Cerebellar cortex (tissue), 1 donor: ENCODE measurements around the gene ACYP1.

Experiments
- DNase-seq: peaks from one replicate; pipeline ENCODE4 v3.0.0-alpha.2; 2015; ENCODE audit warnings: low spot score

Gene ACYP1

GRCh38 chr14:75040959-75041358 lies 22.9 kb downstream of the ACYP1 start:
- no peak for DNase-seq

- DNase-seq, result no peak
Measured at GRCh38 chr14:75040507-75040906, 23.3 kb downstream of the ACYP1 start.

- DNase-seq, result no peak
Measured at GRCh38 chr14:75032939-75033338, 30.9 kb downstream of the ACYP1 start.

GRCh38 chr14:75030147-75030546 lies 33.7 kb downstream of the ACYP1 start:
- no peak for DNase-seq

GRCh38 chr14:75025876-75026275 lies 37.9 kb downstream of the ACYP1 start:
- no peak for DNase-seq

- no peak for DNase-seq
Measured at GRCh38 chr14:75025082-75025481, 38.7 kb downstream of the ACYP1 start.

GRCh38 chr14:75023108-75023507 lies 40.7 kb downstream of the ACYP1 start:
- DNase-seq, result no peak

GRCh38 chr14:75022655-75023054 lies 41.2 kb downstream of the ACYP1 start:
- DNase-seq, result peak; percentile 8

- no peak for DNase-seq
Measured at GRCh38 chr14:75018694-75019093, 45.1 kb downstream of the ACYP1 start.

GRCh38 chr14:75016815-75017214 lies 47.0 kb downstream of the ACYP1 start:
- no peak for DNase-seq

GRCh38 chr14:75015496-75015895 lies 48.3 kb downstream of the ACYP1 start:
- DNase-seq, result no peak

- no peak for DNase-seq
Measured at GRCh38 chr14:75013290-75013689, 50.5 kb downstream of the ACYP1 start.

GRCh38 chr14:75011356-75011994 lies 52.3 kb downstream of the ACYP1 start:
- DNase-seq, result no peak

GRCh38 chr14:75010472-75011093 lies 53.2 kb downstream of the ACYP1 start:
- no peak for DNase-seq

GRCh38 chr14:75009176-75009575 lies 54.6 kb downstream of the ACYP1 start:
- DNase-seq, result no peak

GRCh38 chr14:75005357-75005756 lies 58.5 kb downstream of the ACYP1 start:
- no peak for DNase-seq

- no peak for DNase-seq
Measured at GRCh38 chr14:75003250-75004027, 60.4 kb downstream of the ACYP1 start.
